Dedifferentiated amniotic fluid mesenchymal stem cell (primary cell): Measurements from ENCODE around the gene NDUFS5.
"Not testable (repeated sequence)": the region's sequence is repeated elsewhere in the genome, so short reads cannot be mapped to it uniquely, and the experiment has no call there.

Experiments
- DNase-seq: peaks from one replicate; pipeline ENCODE4 v3.0.0-alpha.2; 2016; ENCODE audit errors: extremely low spot score

Gene NDUFS5

GRCh38 chr1:39016604-39017171 lies 9.5 kb upstream of the NDUFS5 start:
- DNase-seq = no peak

GRCh38 chr1:39017266-39017665 lies 8.9 kb upstream of the NDUFS5 start:
- no peak for DNase-seq

GRCh38 chr1:39020494-39020893 lies 5.7 kb upstream of the NDUFS5 start:
- DNase-seq = not testable (repeated sequence)

GRCh38 chr1:39021426-39021825 lies 4.7 kb upstream of the NDUFS5 start:
- DNase-seq = no peak

GRCh38 chr1:39023140-39023539 lies 3.0 kb upstream of the NDUFS5 start:
- DNase-seq = no peak

GRCh38 chr1:39026866-39027507 lies 837 bp downstream of the NDUFS5 start:
- no peak for DNase-seq

GRCh38 chr1:39034114-39034654 lies 8.0 kb downstream of the NDUFS5 start:
- DNase-seq = no peak

- no peak for DNase-seq
Observed at GRCh38 chr1:39036678-39037077, 10.5 kb downstream of the NDUFS5 start.

GRCh38 chr1:39043513-39043912 lies 17.4 kb downstream of the NDUFS5 start:
- no peak for DNase-seq

GRCh38 chr1:39044762-39045161 lies 18.6 kb downstream of the NDUFS5 start:
- no peak for DNase-seq

- no peak for DNase-seq
Observed at GRCh38 chr1:39045231-39045630, 19.1 kb downstream of the NDUFS5 start.

- DNase-seq = no peak
Observed at GRCh38 chr1:39046613-39047210, 20.6 kb downstream of the NDUFS5 start.

- peak; percentile 69 for DNase-seq
Observed at GRCh38 chr1:39047374-39048229, 21.5 kb downstream of the NDUFS5 start.

GRCh38 chr1:39048745-39049370 lies 22.7 kb downstream of the NDUFS5 start:
- DNase-seq = no peak

GRCh38 chr1:39050001-39050400 lies 23.9 kb downstream of the NDUFS5 start:
- DNase-seq = no peak

GRCh38 chr1:39051193-39051850 lies 25.2 kb downstream of the NDUFS5 start:
- DNase-seq = not testable (repeated sequence)

GRCh38 chr1:39051956-39052355 lies 25.8 kb downstream of the NDUFS5 start:
- no peak for DNase-seq

GRCh38 chr1:39055213-39055710 lies 29.1 kb downstream of the NDUFS5 start:
- not testable (repeated sequence) for DNase-seq

GRCh38 chr1:39061516-39061915 lies 35.4 kb downstream of the NDUFS5 start:
- DNase-seq = not testable (repeated sequence)

- DNase-seq = no peak
Observed at GRCh38 chr1:39061951-39062350, 35.8 kb downstream of the NDUFS5 start.

- DNase-seq = no peak
Observed at GRCh38 chr1:39063191-39063590, 37.0 kb downstream of the NDUFS5 start.
